LNCaP clone FGC (cell line): Measurements from ENCODE around the gene H2AZ1.
A peak's percentile ranks its signal among the peaks of the same experiment; 100 is the strongest.

Experiments
- DNase-seq: peaks from one replicate; pipeline ENCODE4 v3.0.0-alpha.2; 2011; ENCODE audit warnings: low read depth
- H3K4me3 ChIP-seq: 2 replicates; pipeline ENCODE4 v1.5.1; 2011; ENCODE audit warnings: mild to moderate bottlenecking, low read depth, low read length, control low read depth
- TF ChIP-seq, protein P1 (sequence below): IDR thresholded peaks from 2 replicates; pipeline ENCODE4 v1.5.1; 2012; ENCODE audit warnings: mild to moderate bottlenecking; ENCODE audit not compliant: control insufficient read depth, insufficient read depth; ENCODE audit errors: extremely low read depth

H2AZ1 gene

DNA sequence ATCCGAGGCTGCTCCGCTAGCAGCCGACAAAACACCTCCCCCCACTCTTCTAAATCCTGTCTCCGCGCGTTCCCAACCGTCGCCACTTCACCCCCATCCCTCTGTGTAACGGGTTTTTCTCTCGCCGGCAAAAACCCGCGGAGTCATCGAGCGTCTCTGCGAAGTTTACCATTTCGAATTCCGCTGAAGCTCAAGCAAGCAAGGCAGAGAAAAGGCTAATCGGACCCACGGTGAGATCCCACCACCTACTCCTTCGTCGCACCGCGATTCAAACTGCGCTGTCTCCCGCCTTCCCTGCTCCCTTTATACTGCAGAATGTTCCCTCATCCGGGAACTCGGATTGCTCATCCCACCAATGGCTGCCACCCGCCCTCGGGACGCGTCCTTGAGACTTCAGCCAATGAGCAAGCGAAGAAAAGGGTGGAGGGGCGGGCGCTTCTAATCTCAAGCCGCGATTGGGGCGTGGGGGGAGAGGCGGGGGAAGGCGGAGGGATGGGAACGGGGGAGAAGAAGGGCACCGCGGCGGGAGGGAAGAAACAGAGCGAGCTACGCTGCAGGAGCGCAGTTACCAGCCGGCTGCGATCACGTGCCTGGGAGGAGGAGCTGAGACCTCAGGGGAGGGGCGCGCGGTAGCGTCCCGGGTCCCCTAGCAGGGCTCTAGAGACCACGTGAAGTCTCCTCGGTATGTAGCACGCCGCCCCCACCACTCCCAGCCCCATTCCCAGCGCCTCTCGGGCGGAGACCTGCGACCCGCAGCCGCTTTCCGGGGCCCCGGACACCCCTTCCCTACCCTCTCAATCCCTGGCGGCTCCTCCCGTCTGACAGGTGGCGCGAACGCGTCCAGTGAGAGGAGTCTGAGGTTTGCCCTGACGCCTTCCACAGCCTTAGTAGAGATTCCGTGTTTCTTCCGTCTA lies at the start of gene H2AZ1:
Gene H2AZ1, minus strand, starts transcription at position 277 of the 914 bp plus-strand sequence. Its CDS starts 105 bp downstream, at position 172.
- peak within 1 kb of the TSS; percentile 82 for H3K4me3 ChIP-seq
- DNase-seq: peak; percentile 98
- TF ChIP-seq, protein P1, sequence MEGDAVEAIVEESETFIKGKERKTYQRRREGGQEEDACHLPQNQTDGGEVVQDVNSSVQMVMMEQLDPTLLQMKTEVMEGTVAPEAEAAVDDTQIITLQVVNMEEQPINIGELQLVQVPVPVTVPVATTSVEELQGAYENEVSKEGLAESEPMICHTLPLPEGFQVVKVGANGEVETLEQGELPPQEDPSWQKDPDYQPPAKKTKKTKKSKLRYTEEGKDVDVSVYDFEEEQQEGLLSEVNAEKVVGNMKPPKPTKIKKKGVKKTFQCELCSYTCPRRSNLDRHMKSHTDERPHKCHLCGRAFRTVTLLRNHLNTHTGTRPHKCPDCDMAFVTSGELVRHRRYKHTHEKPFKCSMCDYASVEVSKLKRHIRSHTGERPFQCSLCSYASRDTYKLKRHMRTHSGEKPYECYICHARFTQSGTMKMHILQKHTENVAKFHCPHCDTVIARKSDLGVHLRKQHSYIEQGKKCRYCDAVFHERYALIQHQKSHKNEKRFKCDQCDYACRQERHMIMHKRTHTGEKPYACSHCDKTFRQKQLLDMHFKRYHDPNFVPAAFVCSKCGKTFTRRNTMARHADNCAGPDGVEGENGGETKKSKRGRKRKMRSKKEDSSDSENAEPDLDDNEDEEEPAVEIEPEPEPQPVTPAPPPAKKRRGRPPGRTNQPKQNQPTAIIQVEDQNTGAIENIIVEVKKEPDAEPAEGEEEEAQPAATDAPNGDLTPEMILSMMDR: no peak

DNA sequence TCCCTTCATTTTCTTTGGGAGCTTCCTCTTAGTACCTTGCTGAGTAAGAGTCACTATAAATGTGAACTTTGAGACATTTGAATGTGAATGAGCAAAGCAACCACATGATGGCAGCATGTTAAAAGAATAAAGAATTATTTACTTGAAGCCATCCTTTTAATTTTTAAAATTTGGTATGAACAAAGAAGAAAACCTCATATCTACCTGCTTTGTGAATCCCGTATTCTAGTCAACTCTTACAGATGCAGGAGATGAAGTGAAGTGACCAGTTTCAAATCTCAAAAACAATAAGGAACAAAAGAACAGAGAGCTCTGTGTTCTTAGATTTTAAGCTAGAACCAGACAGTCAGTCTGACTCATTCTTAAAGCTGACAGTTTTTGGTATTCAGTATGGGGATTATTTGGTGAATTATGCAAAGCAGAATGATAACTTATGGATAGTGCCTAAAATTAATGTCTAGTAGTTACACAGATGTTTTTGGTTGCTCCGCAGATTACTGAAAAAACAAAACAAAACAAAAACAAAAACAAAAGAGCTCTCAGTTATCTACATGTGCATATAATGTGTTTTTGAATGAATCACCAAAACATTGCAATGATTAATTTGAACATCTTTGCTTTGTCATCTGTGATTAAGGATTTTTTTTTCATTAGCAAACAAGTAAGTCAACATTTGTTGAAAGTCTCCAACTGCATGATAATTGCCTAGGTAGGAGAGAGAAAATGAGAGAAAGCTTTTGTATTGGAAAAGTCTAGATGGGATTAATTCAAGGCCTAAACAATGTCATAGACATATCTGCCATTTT lies 48.2 kb upstream of the H2AZ1 start:
- H3K4me3 ChIP-seq: no peak overlapping the region
- DNase-seq: peak; percentile 52
- TF ChIP-seq, protein P1: peak; percentile 57

GRCh38 chr4:99991741-99992140 lies 41.7 kb upstream of the H2AZ1 start:
- no peak overlapping the region for H3K4me3 ChIP-seq
- TF ChIP-seq, protein P1: no peak
- no peak for DNase-seq

DNA sequence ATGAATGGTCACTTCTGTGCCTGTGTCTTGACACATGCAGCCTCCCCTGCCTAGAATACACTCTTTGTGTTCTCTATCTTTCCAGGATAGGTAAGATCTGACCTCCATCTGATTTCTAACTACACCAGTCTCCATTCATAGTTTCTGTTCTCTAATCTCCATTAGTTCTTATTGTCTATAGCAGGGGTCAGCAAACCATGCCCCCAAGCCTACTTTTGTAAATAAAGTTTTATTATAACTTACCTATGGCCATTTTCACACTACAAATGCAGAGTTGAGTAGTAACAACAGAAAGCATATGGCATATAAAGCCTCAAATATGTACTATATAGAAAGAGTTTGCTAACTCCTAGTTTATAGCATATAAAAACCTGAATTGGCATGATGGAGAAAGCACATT lies 37.6 kb upstream of the H2AZ1 start:
- DNase-seq: no peak
- TF ChIP-seq, protein P1: no peak
- H3K4me3 ChIP-seq: no peak overlapping the region

GRCh38 chr4:99986792-99987191 lies 36.7 kb upstream of the H2AZ1 start:
- H3K4me3 ChIP-seq: no peak overlapping the region
- TF ChIP-seq, protein P1: no peak
- no peak for DNase-seq

GRCh38 chr4:99983289-99983943 lies 33.3 kb upstream of the H2AZ1 start:
- TF ChIP-seq, protein P1: no peak
- no peak for DNase-seq

More at GRCh38 chr4:99983289-99983943, 33.3 kb upstream of the H2AZ1 start:
- no peak overlapping the region for H3K4me3 ChIP-seq
